ENCODE results near the gene CHIC2. TPM values are rescaled to one million over a fixed set of nuclear protein-coding genes. Genes with fewer than 3 reads are reported as not detected.
"Not testable (repeated sequence)": the region's sequence is repeated elsewhere in the genome, so short reads cannot be mapped to it uniquely, and the experiment has no call there.

Gene CHIC2
- polyA plus RNA-seq (ENCODE audit: insufficient read length in 10 of 10): 10 to 100 TPM; 14.8 to 25.1 (median 21.4) TPM
- long read RNA-seq, donor 1, transcript CHIC2-201 (6 exons, 1,194 nt): major isoform, 7 of 7 reads
- long read RNA-seq, donor 1, partial matches to known transcripts: 0 of 7 reads
- long read RNA-seq, donor 1, other reads (novel, unspliced or antisense): 0 of 7 reads
- long read RNA-seq, donor 2, transcript CHIC2-201 (6 exons, 1,194 nt): major isoform, 8 of 9 reads
- long read RNA-seq, donor 2, partial matches to known transcripts: 0 of 9 reads
- long read RNA-seq, donor 2, other reads (novel, unspliced or antisense): 0 of 9 reads
- long read RNA-seq, donor 3: 0 reads
- long read RNA-seq, donor 4, transcript CHIC2-201 (6 exons, 1,194 nt): major isoform, 9 of 9 reads
- long read RNA-seq, donor 4, partial matches to known transcripts: 0 of 9 reads
- long read RNA-seq, donor 4, other reads (novel, unspliced or antisense): 0 of 9 reads
- long read RNA-seq, donor 5, transcript CHIC2-201 (6 exons, 1,194 nt): major isoform, 16 of 17 reads
- long read RNA-seq, donor 5, partial matches to known transcripts: 0 of 17 reads
- long read RNA-seq, donor 5, other reads (novel, unspliced or antisense): 0 of 17 reads
- long read RNA-seq, donor 6, transcript CHIC2-201 (6 exons, 1,194 nt): major isoform, 9 of 9 reads
- long read RNA-seq, donor 6, partial matches to known transcripts: 0 of 9 reads
- long read RNA-seq, donor 6, other reads (novel, unspliced or antisense): 0 of 9 reads
- long read RNA-seq, donor 7, transcript CHIC2-201 (6 exons, 1,194 nt): major isoform, 12 of 12 reads
- long read RNA-seq, donor 7, partial matches to known transcripts: 0 of 12 reads
- long read RNA-seq, donor 7, other reads (novel, unspliced or antisense): 0 of 12 reads
- long read RNA-seq, donor 8, transcript CHIC2-201 (6 exons, 1,194 nt): major isoform, 7 of 9 reads
- long read RNA-seq, donor 8, partial matches to known transcripts: 0 of 9 reads
- long read RNA-seq, donor 8, other reads (novel, unspliced or antisense): 0 of 9 reads
- long read RNA-seq, donor 9, partial matches to known transcripts: 0 of 3 reads
- long read RNA-seq, donor 9, other reads (novel, unspliced or antisense): 0 of 3 reads

DNA sequence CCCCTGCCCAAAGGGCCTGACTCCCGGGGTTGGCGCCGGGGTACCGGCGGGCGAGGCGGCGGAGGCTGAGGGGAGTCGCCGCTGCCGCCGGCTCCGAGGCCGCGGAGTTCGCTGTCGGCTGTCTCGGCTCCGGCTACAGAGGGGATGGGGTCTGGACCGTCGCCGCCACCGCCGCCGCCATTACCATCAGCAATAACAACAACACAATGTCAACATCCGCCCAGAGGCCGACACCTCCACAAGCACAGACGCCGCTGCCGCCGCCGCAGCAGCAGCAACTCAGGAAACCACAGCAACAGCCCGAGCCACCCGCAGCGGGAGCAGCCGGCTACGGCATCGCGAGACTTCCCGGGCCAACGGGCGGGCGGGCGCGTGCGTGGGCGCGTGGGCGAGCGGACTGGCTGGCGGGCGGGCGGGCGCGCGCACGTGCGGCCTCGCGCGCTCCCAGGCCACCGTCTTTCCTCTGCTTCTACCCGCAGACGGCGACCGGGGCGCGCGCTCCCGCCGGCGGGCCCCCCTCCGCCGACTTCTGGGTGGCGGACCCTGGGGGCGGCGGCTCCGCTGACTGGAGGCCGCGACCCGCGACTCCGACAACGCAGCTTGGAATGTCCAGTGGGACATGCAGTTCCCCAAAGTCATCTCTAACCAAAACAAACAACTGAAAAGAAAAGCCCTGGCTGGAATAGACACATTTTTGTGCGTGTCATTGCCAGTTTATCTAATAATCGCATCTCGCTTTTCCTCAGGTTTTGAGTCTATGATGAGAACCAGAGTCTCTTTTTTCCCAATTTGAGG is at the start of gene CHIC2:
CHIC2 (minus strand) TSS at position 289 of the 795 bp plus-strand sequence. CDS start 305 bp downstream, outside the sequence.
- DNase-seq: peak; percentile 94 to 98 (median 95)

DNA sequence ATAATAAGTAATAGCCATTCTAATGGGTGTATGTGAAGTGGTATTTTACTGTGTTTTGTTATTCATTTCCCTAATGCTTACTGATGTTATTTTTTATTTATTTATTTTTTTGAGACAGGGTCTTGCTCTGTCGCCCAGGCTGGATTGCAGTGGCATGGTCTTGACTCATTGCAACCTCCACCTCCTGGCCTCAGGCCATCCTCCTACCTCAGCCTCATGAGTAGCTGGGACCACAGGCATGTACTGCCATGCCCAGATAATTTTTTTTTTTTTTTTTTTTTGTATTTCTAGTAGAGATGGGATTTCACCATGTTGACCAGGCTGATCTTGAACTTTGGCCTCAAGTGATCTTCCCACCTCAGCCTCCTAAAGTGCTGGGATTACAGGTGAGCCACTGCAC is 48.8 kb upstream of the CHIC2 start:
- DNase-seq: not testable (repeated sequence)

DNA sequence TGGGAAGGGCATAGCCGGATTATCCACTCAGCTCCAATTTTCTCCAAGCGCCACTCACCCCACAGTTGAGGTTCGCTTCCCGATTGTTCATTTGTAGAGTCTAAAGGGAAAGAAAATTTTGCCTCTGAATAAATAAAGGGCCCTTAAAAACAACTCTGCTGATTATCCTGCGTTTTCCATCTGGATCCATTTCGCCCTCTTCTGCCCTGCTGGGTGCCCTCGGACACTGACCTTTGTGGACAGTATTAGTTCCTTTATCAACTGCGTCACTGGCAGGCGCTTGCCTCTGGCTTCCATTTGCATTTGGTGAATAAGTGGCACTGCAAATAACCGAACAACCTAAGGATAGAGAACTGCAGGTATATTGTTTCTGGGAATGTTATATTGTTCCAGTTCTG is 45.6 kb upstream of the CHIC2 start:
- DNase-seq: no peak

DNA sequence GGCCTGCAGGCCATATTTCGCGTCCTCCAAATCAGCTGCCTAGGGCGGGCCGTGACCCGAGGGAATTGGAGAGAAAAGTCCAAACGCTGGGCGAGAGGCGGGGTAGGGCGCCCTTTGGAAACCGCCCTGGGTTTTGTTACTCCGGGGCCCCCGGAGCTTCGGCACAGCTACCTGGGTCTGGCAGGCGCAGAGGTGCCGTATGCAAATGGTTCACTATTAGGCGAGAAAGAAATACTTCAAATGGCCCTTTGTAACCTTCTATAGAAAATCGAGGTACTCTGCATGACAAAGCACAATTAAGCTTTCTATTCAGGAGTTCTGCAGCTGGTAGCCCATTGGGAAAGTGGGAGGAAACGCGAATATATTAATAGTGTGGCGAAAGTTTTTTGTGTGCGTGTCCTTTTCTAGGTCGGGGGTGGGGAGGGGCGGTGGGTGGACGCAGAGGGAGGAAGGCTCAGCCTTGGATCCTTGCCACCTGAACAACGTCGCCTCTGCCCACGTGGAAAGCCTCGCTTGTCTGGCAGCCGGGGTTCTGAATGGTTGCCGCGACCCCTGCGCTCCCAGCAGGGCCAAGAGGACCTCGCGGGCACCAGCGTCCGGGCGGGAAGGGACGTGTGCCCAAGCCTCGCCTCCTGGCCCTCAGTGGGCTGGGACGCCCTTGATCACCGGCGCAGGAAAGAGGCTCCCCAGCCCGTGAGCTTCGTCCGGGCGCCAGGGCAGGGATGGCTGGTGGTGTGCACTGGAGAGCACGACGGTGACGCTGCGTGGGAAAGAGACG is 45.0 kb upstream of the CHIC2 start:
- DNase-seq: no peak

DNA sequence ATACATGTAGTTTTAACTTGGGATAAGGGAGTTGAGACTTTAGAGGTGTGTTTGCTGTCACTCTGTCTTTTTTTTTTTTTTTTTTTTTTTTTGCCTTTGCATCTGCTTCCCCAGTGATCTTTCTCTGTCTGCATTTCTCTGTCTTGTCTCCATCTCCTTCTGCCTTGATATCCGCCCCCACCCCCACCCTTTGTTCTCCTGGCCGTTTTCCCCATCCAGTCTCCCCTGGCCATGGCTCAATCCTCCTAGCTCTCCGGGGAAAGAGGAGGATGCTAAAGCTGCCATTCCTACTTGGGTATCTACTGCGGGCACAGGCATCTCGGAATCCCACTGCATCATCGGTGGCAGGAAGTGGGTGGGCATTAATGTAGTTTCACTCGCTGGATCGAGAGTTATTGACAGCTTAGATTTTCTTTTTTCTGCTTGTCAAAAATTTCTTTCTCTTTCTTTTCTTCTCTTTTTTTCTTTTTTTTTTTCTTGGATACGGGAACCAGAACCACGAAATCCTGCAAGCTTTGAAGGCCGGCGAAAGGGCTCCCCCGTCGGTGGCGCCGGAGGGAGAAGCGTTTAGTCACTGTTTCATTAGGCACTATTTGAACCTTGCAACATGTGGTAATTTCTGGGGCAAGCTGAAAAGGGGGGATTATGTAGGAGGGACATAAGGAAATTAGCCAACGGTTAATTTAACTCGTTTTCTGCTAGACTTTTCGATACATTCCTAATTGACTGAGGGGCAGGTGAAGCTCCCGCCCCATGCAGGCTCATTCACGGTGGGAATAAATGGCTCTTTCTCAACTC is 43.7 kb upstream of the CHIC2 start:
- DNase-seq: no peak

DNA sequence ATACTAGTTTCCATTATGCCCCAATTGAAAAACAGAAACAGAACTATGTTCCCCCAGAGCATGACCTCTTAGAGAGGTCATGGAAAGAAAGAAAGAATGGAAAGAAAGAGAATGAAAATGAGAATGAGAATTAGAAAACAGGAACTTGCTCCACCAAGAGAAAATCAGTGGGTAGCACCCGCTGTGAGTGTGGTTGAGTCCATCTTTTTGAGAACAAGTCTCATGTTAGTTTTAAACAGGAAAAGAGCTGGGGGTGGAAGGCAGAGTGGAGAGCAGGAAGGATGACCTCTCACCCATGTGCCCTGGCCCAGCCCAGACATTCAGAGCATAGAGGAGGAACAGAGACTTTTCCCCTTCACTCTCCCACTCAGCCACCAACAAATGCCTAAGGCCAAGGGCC is 40.5 kb upstream of the CHIC2 start:
- DNase-seq: no peak

DNA sequence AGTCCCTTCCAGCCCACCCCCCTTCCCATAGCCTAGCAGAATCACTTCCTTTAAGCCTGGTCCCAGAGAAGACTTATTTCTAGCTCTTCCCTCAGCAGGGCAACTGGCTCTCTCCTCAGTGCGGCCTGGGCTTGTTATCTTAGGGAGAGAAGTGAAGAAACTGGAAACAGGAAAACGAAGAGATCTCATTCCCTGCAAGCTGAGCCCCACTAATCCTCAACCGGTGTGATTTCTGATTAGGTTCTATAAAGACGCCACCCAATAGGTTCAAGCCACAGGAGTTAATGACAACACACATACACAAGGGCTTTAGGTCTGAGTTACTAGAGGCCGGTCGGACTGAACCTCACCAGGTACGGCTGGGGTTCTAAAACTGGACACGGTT is 38.8 kb upstream of the CHIC2 start:
- no peak for DNase-seq

DNA sequence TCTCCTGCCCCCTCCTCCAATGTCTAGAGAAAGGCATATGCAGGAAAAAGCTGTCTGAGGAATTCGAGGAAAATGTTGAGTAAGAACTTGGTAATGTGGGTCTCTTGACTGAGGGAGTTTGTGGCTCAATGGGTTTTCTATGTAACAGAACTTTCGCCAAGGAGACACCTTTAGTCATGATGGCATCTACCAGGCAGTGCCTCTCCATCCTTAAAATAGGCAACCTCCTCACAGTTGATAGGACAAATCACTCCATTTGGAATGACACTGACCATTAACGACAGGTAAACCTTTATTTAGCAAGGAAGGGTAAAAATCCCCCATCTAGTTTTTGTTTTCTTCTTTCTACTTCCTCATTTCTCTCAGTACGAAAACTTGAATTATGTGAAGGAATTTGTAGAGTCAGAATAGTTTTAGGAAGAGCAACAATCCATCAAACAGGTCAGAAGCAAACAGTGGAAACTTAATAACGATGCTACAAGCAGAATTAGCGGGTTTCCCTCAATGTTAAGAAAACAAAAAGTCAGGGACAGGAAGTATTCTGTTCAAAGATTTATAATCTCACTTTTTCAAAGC is 38.2 kb upstream of the CHIC2 start:
- DNase-seq: no peak

DNA sequence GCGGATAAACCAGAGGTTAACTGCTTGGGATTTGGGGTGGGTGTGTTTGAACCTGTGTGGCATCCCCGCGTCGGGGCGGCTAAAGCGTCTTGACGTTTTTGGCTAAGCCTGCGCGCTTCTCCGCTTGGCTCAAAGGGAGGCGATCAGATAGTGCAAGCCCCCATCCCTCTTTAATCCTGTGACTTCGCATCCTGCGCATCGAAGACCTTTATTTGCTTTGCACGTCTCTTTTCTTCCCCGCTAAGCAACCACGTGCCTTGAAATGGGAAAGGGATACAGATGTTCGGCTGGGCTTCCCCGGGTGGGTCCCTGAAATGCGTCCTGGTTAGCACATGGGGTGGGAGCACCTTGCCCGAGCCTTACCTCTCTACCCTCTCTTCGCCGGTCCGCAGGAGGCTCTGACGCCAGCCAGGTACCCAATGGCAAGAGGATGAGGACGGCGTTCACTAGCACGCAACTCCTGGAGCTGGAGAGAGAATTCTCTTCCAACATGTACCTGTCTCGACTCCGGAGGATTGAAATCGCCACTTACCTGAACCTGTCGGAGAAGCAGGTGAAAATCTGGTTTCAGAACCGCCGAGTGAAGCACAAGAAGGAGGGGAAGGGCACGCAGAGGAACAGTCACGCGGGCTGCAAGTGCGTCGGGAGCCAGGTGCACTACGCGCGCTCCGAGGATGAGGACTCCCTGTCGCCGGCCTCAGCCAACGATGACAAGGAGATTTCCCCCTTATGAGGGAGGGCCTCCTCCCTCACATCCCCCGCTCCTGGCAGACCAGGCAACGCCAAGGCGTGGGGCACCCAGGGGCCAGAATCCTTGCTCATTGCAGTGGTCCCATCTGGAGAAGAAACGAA is 37.0 kb upstream of the CHIC2 start:
- DNase-seq: no peak

DNA sequence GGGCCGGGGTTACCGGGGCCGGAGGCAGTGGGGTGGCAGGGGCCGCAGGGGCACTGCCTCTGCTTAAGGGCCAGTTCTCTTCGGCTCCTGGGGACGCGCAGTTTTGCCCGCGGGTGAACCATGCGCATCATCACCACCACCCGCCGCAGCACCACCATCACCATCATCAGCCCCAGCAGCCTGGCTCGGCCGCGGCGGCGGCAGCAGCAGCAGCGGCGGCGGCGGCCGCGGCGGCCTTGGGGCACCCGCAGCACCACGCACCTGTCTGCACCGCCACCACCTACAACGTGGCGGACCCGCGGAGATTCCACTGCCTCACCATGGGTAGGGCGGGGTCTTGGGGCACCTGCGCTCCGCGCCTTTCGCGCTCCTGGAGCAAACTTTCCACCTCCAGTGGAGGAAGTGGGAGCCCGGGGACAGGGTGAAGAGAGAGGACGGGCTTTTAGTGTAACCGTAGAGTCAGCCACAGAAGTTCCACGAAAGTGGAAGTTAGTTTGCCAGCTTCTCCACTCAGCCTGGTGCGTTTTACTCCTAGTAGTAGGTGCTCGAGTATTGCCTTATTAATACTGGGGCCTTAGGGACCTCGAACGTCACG is 36.3 kb upstream of the CHIC2 start:
- no peak for DNase-seq

DNA sequence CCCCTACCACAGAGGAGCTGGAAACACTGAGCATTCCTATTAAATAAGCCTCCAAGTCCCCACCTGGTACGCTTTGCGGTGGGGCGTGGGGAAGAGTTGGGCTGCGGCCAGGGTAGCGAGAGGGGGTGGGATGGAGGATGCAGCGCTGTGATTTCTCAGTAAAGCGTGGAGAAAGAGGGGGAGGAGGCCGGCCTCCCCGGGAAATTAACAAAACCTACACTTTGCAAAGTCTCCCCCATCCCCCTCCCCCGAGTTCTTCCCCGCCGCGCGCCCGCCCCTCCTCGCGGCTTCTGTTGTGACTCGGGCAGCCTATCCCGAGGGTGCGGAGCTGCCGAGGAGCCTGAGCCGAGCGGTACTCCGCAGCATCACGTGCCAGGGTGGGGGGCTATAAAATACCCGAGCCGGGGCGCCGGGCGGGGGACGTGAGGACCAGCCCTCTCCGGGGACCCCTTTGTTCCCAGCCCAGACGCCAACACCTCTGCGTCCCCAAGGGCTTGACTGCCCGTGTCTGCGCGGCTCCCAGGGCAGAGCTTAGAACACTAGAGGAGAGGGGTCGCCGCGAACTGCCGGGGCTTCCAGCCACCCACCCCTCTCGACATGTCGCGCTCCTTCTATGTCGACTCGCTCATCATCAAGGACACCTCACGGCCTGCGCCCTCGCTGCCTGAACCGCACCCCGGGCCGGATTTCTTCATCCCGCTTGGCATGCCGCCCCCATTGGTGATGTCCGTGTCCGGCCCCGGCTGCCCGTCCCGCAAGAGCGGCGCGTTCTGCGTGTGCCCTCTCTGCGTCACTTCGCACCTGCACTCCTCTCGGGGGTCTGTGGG is 35.6 kb upstream of the CHIC2 start, which contains the start of gene GSX2:
GSX2 (plus strand) TSS at position 416 of the 827 bp plus-strand sequence; CDS start at position 598, 182 bp downstream.
- no peak for DNase-seq

DNA sequence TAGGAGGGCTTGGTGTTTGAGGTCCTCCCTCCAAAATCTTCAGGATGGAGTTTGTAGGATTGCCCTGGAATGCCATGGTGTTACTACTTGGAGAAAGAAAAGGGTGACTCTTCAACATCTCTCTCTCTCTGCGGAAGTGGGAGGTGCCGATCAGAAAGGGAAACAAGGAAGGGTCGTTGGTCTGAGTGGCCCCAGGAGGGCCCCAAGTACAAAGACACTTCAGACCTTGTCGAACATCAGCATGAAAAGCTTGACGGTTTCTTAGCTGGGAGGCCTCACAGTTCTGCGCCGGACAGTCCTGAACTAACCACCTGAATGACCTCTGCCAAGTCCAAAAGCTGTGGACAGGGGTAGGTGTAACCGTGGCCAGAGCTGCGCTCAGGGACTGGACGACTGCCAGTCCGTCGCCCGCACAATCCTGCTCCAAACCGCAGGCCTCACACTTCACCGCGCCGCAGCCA is 34.9 kb upstream of the CHIC2 start:
- no peak for DNase-seq

DNA sequence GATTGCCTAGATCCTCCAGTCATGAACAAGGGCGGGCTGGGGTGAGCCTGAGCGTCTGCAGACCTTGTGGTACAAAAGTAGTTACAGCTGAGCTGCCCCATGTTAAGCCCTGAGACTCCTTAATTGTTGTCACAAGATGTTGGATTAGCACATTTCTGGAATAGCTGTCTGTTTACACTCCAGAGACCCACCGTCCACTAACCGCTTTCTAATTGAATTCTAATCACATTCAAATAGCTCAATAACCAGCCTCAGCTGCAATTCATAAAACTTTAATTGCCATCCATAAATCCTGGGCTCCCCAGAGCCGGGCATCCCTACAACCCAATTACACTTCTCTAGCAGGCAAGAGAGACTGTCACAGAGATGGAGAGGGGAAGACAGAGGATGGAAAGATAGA is 34.0 kb upstream of the CHIC2 start:
- no peak for DNase-seq

DNA sequence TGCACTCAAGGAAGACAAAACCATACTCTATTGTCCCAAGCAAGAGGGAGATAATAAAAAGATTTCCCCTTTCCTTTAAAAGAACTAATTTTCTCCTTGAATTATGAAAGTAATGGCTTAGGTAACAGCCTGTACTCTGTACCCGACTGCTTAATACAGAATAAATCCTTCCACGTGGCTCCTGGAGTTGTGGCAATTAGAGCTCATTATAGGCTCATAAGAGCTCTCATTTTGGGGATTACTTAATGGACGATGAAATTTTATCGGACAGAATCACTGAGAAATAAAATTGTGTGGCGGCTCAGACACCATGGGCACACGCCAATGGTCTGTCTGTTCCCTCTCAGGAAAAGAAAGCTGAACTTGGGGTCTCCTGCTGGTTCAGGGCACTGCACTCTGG is 32.7 kb upstream of the CHIC2 start:
- DNase-seq: no peak

DNA sequence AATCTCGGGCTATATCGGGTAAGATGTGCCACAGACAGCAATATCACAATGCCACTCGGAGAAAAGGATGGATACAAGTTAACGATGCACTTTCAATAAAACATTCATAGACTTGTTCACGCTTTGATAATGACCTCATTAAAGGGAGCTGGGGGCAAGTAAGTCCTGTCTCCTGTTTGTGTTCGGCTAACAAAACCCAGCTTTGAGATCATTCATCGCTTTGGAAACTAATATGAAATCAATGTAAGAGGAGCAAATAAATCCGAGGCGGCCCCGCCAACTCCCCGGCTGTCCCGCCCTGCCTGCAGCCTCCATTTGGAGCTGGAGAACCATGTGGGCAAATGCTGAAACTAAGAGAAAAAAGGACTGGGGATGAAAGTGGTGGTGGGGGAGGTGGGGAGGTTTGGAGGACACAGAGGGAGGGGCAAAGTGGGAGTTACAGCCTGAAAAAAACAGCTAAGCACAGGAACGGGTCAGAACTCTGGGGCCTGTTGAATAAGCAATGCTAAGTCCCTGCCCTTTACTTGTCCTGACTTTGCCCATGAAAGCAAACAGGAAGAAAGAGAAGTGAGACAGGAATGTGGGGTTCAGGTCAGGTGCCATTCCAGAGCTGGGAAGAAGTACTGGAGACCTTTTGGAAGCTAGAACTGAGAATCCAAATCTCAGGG is 32.0 kb upstream of the CHIC2 start:
- DNase-seq: no peak

DNA sequence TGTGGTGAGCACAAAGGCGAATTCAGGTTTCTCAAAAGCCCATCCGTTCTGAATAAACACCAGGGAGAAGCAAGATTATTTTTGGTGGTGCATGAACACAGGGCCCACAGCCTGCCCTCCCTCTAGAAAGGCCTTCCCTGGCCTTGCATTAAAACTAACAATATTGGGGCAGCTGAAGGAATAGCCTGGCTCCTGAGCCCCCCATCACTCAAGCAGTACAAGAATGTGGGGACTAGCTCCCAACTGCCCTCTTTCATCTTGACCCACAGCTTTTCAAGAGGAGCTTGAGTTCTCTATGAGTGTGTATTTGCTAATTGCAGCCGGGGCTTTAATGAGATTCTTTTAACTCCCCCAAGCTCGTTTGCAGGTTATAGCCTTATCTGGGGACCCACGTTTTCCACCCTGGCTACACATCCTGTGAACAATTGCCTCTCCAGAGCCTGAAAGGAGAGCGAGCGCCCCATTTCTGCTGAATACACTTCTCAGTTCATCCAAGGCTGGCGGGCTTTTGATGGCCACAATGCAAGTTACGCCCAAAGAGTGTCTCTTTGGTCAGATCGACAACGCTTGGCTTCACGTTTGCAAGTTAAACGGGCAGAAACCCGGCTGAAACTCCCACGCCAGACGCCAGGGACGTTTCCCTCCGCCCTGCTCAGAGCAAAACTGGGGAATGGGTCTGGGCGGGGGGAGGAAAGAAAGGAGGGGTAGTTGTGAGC is 30.9 kb upstream of the CHIC2 start:
- no peak for DNase-seq

Measured in muscle of back (tissue), 13 donors.